ENCODE data around the gene RPLP2.

GRCh38 chr11:838441-839279 lies 28.9 kb downstream of the RPLP2 start:
- no peak for TF ChIP-seq RAD21 (IDR thresholded peaks at IDR 0.05; ENCODE audit: low read depth)
- no peak for TF ChIP-seq EGR1 (IDR thresholded peaks at IDR 0.05)

All from Ishikawa (cell line).